ENCODE measurements around the gene CLEC2B.
"Not testable (repeated sequence)": the region's sequence is repeated elsewhere in the genome, so short reads cannot be mapped to it uniquely, and the experiment has no call there.

CLEC2B gene

DNA sequence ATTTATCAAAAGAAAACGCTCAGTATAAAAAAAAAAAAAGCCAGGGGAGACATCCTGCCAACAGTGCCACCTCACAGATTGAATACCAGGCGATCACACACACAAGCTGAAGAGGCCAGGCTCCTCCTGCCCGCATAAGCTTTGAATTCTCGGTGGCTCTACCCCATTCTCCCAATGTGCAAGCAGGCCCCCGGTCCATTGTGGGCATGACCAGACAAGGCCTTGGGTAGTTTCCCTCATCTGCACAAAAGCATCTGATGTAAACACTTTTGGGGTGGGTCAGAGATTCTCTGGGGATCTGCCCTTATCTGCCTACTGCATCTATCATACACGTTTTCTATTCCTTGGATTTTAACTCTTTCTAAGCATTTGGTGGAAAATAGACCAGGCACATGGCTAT is 28.4 kb upstream of the CLEC2B start:
- Histone ChIP-seq H3K4me3 (ENCODE audit: insufficient read depth, low read depth, low read length, poor library complexity, severe bottlenecking) (no peak overlapping the region), H3K27me3 (replicated peaks; ENCODE audit: control insufficient read depth, insufficient read depth, low read length, poor library complexity, severe bottlenecking) (no peaks in the 10 kb centered on the region), H3K9me3 (ENCODE audit: control insufficient read depth, low read length) (peaks cover 4% of the 10 kb centered on the region), H3K36me3 (ENCODE audit: control insufficient read depth, insufficient read depth, low read length) (no peaks in the 10 kb centered on the region), H3K27ac (ENCODE audit: insufficient read depth, low read length, poor library complexity, severe bottlenecking) (no peak overlapping the region), H3K4me1 (ENCODE audit: control insufficient read depth, insufficient read depth, low read length, poor library complexity, severe bottlenecking) (no peaks in the 10 kb centered on the region)
- DNase-seq = no peak

DNA sequence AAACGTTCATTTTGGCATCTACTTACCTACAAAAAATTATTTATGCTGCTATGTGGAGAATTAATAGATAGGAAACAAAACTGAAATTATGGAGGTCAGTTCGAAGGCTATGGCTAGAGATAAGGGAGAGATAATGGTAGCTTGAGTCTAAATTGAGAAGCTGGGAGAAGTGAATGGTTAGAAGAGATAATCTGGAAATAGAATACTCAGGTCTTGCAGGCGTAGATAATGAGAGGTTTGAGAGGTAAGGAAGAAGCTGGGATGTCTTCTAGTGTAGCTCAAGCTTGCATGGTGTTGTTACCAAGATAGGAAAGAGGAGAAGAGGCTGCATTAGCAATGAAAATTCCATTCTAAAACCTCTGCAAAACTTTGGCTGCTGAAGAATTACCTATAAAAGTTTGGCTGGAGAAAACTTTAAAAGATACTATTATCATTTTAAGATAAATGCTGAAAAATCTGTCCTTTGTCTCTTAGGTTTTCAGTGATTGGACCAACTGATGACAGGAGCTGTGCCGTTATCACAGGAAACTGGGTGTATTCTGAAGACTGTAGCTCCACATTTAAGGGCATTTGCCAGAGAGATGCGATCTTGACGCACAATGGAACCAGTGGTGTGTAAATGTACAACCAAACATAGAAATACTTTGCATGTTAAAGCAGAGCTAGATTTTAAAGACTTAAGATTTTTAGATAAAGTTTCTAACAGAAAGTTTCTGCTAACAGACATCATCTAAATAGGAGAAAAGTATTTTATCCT is 26.2 kb upstream of the CLEC2B start:
- Histone ChIP-seq H3K27ac (ENCODE audit: insufficient read depth, low read length, poor library complexity, severe bottlenecking) (no peak overlapping the region), H3K4me1 (ENCODE audit: control insufficient read depth, insufficient read depth, low read length, poor library complexity, severe bottlenecking) (no peaks in the 10 kb centered on the region), H3K9me3 (ENCODE audit: control insufficient read depth, low read length) (no peaks in the 10 kb centered on the region), H3K4me3 (ENCODE audit: insufficient read depth, low read depth, low read length, poor library complexity, severe bottlenecking) (no peak overlapping the region), H3K36me3 (ENCODE audit: control insufficient read depth, insufficient read depth, low read length) (no peaks in the 10 kb centered on the region), H3K27me3 (replicated peaks; ENCODE audit: control insufficient read depth, insufficient read depth, low read length, poor library complexity, severe bottlenecking) (no peaks in the 10 kb centered on the region)
- no peak for DNase-seq

DNA sequence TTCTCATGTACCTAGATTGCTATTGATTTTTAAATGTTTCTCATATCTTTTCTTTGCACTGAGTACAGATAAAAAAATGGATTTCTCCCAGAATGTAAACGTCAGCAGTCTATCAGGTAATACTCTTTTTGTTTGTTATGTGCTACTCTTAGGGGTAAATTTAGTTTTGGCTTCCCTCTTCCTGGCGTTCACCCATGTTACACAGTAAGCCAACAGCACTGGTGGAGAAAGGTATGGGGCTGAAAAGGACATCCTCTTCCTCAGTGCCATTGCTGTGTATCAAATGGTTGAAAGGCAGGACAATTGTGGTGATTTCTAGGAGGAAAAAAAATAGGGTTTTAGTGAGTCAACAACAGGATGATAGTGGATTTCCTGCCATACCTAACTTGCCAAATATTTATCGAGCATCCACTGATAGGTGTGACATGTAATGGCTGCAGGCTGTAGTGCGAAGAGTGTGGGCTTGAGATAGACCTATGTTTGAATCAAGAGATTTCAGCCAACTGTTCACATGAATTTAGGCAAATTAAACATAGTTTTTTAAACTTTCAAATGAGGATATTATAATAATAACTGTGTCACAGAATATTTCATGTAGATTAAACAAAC is 19.6 kb upstream of the CLEC2B start:
- Histone ChIP-seq H3K4me3 (ENCODE audit: insufficient read depth, low read depth, low read length, poor library complexity, severe bottlenecking) (no peak overlapping the region), H3K4me1 (ENCODE audit: control insufficient read depth, insufficient read depth, low read length, poor library complexity, severe bottlenecking) (no peaks in the 10 kb centered on the region)

DNA sequence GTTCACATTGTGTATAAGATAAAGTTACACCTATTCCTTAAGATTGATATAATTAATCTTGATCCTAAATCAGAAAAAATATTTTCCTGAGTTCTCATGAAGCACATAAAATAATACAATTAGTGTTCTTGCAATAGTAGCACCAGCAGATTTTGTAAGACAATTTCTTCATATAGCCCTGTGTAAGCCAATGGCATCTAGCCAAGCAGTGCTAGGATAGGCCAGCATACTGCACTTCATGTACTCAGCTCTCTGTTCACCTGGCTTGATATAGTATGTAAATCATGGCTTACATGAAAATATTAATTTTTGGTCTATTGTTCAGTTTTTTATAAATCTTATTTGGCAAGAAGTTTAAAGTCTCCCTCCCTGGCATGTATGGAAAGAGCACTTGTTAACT is 14.0 kb upstream of the CLEC2B start:
- H3K9me3 ChIP-seq (ENCODE audit: control insufficient read depth, low read length) = no peaks in the 10 kb centered on the region
- DNase-seq = no peak
- H3K27me3 ChIP-seq (replicated peaks; ENCODE audit: control insufficient read depth, insufficient read depth, low read length, poor library complexity, severe bottlenecking) = no peaks in the 10 kb centered on the region
- no peaks in the 10 kb centered on the region for H3K36me3 ChIP-seq (ENCODE audit: control insufficient read depth, insufficient read depth, low read length)
- H3K4me1 ChIP-seq (ENCODE audit: control insufficient read depth, insufficient read depth, low read length, poor library complexity, severe bottlenecking) = no peaks in the 10 kb centered on the region
- H3K4me3 ChIP-seq (ENCODE audit: insufficient read depth, low read depth, low read length, poor library complexity, severe bottlenecking) = no peak overlapping the region
- H3K27ac ChIP-seq (ENCODE audit: insufficient read depth, low read length, poor library complexity, severe bottlenecking) = no peak overlapping the region

More for the DNA sequence above, 19.6 kb upstream of the CLEC2B start:
- H3K36me3 ChIP-seq (ENCODE audit: control insufficient read depth, insufficient read depth, low read length) = no peaks in the 10 kb centered on the region
- DNase-seq = no peak
- no peak overlapping the region for H3K27ac ChIP-seq (ENCODE audit: insufficient read depth, low read length, poor library complexity, severe bottlenecking)
- no peaks in the 10 kb centered on the region for H3K9me3 ChIP-seq (ENCODE audit: control insufficient read depth, low read length)
- H3K27me3 ChIP-seq (replicated peaks; ENCODE audit: control insufficient read depth, insufficient read depth, low read length, poor library complexity, severe bottlenecking) = no peaks in the 10 kb centered on the region

DNA sequence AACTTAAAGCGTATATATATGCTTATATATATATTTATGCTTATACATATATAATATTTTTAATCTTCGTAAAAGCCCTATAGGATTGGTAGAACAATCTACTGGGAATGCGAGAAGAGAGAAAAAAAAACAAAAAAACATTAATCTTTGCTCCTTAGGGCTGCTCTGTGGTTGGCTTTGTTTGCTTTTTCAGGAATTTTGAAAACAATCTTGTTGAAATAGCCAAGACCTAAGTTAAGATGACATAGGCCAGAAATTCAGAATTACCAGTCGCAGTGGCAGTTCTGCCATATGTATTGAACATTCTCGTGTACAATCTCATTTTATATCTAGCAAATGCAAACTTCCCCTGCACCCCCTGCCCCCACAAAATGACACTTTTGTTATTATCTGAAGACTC is 12.8 kb upstream of the CLEC2B start:
- no peaks in the 10 kb centered on the region for H3K36me3 ChIP-seq (ENCODE audit: control insufficient read depth, insufficient read depth, low read length)
- H3K4me1 ChIP-seq (ENCODE audit: control insufficient read depth, insufficient read depth, low read length, poor library complexity, severe bottlenecking) = no peaks in the 10 kb centered on the region
- DNase-seq = no peak
- no peak overlapping the region for H3K4me3 ChIP-seq (ENCODE audit: insufficient read depth, low read depth, low read length, poor library complexity, severe bottlenecking)
- H3K27ac ChIP-seq (ENCODE audit: insufficient read depth, low read length, poor library complexity, severe bottlenecking) = no peak overlapping the region
- no peaks in the 10 kb centered on the region for H3K27me3 ChIP-seq (replicated peaks; ENCODE audit: control insufficient read depth, insufficient read depth, low read length, poor library complexity, severe bottlenecking)
- H3K9me3 ChIP-seq (ENCODE audit: control insufficient read depth, low read length) = no peaks in the 10 kb centered on the region

DNA sequence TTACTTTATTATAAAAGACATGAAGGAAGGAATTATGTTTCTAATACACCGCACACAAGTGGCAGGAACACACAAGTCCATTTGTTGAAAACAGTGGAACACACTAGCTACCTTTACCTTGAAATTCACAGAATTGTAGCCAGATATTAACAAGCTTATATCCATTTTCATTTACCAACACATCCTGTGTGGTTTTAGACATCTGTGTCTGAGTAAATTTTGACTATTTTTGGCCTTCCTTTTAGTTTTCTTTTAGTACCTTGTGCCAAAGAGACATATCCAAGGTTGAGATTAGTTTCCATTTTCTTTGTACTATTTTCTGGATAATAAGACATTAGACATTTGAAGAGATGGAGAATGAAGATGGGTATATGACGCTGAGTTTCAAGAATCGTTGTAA is 12.1 kb upstream of the CLEC2B start, which contains the start of gene KLRF2:
Gene KLRF2 (plus strand): TSS at position 244 of the 400 bp plus-strand sequence. CDS start 107 bp downstream, at position 351.
- Histone ChIP-seq H3K27ac (ENCODE audit: insufficient read depth, low read length, poor library complexity, severe bottlenecking) (no peak within 1 kb of the TSS), H3K27me3 (replicated peaks; ENCODE audit: control insufficient read depth, insufficient read depth, low read length, poor library complexity, severe bottlenecking) (no peaks in the 10 kb centered on the region), H3K4me3 (ENCODE audit: insufficient read depth, low read depth, low read length, poor library complexity, severe bottlenecking) (no peak within 1 kb of the TSS), H3K4me1 (ENCODE audit: control insufficient read depth, insufficient read depth, low read length, poor library complexity, severe bottlenecking) (no peaks in the 10 kb centered on the region), H3K36me3 (ENCODE audit: control insufficient read depth, insufficient read depth, low read length) (no peaks in the 10 kb centered on the region), H3K9me3 (ENCODE audit: control insufficient read depth, low read length) (no peaks in the 10 kb centered on the region)
- DNase-seq = no peak

DNA sequence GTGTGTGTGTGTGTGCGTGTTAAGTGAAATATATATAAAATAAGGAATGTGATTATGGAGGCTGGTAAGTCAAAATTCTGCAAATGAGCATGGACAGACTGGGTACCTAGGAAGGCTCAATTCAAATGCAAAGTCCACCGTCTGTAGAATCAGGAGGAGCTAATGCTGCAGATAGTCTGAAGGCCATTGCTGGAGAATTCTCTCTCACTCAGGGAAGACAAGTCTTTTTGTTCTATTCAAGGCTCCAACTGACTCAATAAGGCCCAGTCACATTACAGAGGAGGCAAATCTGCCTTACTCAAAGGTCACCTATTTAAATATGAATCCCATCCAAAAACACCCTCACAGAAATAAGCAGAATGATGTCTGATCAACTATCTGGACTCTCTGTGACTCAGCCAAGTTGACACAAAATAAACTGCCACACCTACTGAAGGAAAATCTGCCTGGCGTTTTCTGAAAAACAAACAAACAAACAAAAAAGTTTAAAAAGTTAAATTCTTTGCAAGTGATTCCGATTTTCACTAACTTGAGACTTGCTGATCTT is 11.5 kb upstream of the CLEC2B start:
- no peak for DNase-seq
- no peaks in the 10 kb centered on the region for H3K4me1 ChIP-seq (ENCODE audit: control insufficient read depth, insufficient read depth, low read length, poor library complexity, severe bottlenecking)
- no peaks in the 10 kb centered on the region for H3K36me3 ChIP-seq (ENCODE audit: control insufficient read depth, insufficient read depth, low read length)
- H3K27me3 ChIP-seq (replicated peaks; ENCODE audit: control insufficient read depth, insufficient read depth, low read length, poor library complexity, severe bottlenecking) = no peaks in the 10 kb centered on the region
- H3K27ac ChIP-seq (ENCODE audit: insufficient read depth, low read length, poor library complexity, severe bottlenecking) = no peak overlapping the region
- no peaks in the 10 kb centered on the region for H3K9me3 ChIP-seq (ENCODE audit: control insufficient read depth, low read length)
- no peak overlapping the region for H3K4me3 ChIP-seq (ENCODE audit: insufficient read depth, low read depth, low read length, poor library complexity, severe bottlenecking)

DNA sequence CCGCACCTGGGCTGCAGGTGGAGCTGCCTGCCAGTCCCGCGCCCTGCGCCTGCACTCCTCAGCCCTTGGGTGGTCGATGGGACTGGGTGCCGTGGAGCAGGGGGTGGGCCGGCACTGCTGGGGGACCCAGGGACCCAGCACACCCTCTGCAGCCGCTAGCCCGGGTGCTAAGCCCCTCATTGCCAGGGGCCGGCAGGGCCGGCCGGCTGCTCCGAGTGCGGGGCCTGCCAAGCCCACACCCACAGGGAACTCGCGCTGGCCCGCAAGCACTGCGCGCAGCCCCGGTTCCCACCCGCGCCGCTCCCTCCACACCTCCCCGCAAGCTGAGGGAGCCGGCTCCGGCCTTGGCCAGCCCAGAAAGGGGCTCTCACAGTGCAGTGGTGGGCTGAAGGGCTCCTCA is 7.0 kb upstream of the CLEC2B start:
- H3K27me3 ChIP-seq (replicated peaks; ENCODE audit: control insufficient read depth, insufficient read depth, low read length, poor library complexity, severe bottlenecking); H3K4me3 ChIP-seq (ENCODE audit: insufficient read depth, low read depth, low read length, poor library complexity, severe bottlenecking); H3K36me3 ChIP-seq (ENCODE audit: control insufficient read depth, insufficient read depth, low read length); DNase-seq; H3K4me1 ChIP-seq (ENCODE audit: control insufficient read depth, insufficient read depth, low read length, poor library complexity, severe bottlenecking); H3K9me3 ChIP-seq (ENCODE audit: control insufficient read depth, low read length); H3K27ac ChIP-seq (ENCODE audit: insufficient read depth, low read length, poor library complexity, severe bottlenecking): not testable (repeated sequence)

DNA sequence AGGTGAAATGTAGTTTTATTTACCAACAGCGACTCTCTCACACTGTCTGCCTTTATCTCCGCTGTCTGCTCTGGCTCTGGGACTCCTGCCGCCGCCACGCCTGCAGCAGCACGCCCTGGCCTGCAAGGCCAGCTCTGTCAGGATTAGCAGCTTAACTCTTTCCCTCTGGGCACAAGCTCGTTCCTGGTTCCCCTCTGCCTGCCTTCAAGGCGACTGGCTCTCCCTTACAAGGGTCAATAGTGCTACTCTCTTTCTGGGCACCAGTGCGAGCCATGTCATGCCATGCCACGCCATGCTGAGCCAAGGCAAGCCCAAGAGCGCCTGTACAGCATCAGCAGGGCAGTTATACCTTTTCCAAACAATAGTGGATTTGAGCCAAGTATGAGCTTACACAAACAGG is 3.6 kb upstream of the CLEC2B start:
- Histone ChIP-seq H3K4me3 (ENCODE audit: insufficient read depth, low read depth, low read length, poor library complexity, severe bottlenecking) (no peak overlapping the region), H3K4me1 (ENCODE audit: control insufficient read depth, insufficient read depth, low read length, poor library complexity, severe bottlenecking) (peaks cover 7% of the 10 kb centered on the region), H3K27me3 (replicated peaks; ENCODE audit: control insufficient read depth, insufficient read depth, low read length, poor library complexity, severe bottlenecking) (no peaks in the 10 kb centered on the region), H3K27ac (ENCODE audit: insufficient read depth, low read length, poor library complexity, severe bottlenecking) (no peak overlapping the region), H3K36me3 (ENCODE audit: control insufficient read depth, insufficient read depth, low read length) (no peaks in the 10 kb centered on the region), H3K9me3 (ENCODE audit: control insufficient read depth, low read length) (no peaks in the 10 kb centered on the region)
- DNase-seq = no peak

DNA sequence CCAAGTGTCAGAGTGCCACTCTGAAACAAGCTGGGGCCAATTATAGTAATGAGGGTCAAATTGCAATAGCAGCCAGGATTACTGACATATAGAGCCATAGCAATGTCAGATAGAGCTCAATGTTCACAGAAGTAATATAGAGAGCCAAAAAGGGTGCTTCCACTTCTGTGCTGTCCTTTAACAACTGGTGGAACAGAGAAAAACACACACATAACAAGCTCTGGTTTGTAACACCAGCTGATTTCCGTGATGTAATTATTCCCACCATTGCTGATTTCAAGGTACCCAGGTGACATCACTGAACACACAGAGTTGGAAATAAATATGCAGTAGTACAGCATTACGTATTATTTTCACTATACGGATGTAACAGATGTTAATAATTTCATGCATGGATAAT is 3.0 kb upstream of the CLEC2B start:
- Histone ChIP-seq H3K4me3 (ENCODE audit: insufficient read depth, low read depth, low read length, poor library complexity, severe bottlenecking) (no peak overlapping the region), H3K4me1 (ENCODE audit: control insufficient read depth, insufficient read depth, low read length, poor library complexity, severe bottlenecking) (peaks cover 7% of the 10 kb centered on the region), H3K9me3 (ENCODE audit: control insufficient read depth, low read length) (no peaks in the 10 kb centered on the region), H3K27ac (ENCODE audit: insufficient read depth, low read length, poor library complexity, severe bottlenecking) (no peak overlapping the region), H3K36me3 (ENCODE audit: control insufficient read depth, insufficient read depth, low read length) (no peaks in the 10 kb centered on the region), H3K27me3 (replicated peaks; ENCODE audit: control insufficient read depth, insufficient read depth, low read length, poor library complexity, severe bottlenecking) (no peaks in the 10 kb centered on the region)
- DNase-seq = no peak
